Measurements from ENCODE around the gene FAM131A.
"Not testable (repeated sequence)": the region's sequence is repeated elsewhere in the genome, so short reads cannot be mapped to it uniquely, and the experiment has no call there.

FAM131A gene

DNA sequence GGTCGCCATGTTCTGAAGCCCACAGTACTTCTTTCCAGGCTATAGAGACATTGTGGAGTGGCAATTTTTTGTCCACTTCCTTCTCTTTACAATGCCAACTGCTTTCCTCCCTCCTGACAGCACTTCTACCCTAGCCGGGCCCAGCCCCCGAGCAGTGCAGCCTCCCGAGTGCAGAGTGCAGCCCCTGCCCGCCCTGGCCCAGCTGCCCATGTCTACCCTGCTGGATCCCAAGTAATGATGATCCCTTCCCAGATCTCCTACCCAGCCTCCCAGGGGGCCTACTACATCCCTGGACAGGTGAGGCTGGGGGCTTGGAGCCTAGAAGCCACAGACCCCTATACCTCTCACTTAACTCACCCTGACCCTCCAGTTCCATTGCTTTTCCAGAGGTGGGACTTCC is 20.2 kb upstream of the FAM131A start:
- DNase-seq = no peak

DNA sequence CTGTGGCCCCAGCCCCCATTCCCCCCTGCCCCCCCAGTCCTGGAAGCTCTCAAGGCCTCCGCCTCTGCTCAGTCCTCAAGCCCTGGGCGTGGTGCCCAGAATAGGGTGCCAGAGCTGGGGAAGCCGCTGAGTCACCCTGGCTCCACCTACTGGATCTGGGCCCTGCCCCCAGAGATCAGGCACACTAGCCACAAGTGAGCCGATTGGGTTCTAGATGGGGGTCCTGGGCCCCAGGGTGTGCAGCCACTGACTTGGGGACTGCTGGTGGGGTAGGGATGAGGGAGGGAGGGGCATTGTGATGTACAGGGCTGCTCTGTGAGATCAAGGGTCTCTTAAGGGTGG is 17.3 kb upstream of the FAM131A start:
- peak; percentile 57 to 66 for DNase-seq

DNA sequence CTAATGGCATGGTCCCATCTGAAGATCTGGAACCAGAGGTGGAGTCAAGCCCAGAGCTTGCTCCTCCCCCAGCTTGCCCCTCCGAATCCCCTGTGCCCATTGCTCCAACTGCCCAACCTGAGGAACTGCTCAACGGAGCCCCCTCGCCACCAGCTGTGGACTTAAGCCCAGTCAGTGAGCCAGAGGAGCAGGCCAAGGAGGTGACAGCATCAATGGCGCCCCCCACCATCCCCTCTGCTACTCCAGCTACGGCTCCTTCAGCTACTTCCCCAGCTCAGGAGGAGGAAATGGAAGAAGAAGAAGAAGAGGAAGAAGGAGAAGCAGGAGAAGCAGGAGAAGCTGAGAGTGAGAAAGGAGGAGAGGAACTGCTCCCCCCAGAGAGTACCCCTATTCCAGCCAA is 15.7 kb upstream of the FAM131A start:
- no peak for DNase-seq

DNA sequence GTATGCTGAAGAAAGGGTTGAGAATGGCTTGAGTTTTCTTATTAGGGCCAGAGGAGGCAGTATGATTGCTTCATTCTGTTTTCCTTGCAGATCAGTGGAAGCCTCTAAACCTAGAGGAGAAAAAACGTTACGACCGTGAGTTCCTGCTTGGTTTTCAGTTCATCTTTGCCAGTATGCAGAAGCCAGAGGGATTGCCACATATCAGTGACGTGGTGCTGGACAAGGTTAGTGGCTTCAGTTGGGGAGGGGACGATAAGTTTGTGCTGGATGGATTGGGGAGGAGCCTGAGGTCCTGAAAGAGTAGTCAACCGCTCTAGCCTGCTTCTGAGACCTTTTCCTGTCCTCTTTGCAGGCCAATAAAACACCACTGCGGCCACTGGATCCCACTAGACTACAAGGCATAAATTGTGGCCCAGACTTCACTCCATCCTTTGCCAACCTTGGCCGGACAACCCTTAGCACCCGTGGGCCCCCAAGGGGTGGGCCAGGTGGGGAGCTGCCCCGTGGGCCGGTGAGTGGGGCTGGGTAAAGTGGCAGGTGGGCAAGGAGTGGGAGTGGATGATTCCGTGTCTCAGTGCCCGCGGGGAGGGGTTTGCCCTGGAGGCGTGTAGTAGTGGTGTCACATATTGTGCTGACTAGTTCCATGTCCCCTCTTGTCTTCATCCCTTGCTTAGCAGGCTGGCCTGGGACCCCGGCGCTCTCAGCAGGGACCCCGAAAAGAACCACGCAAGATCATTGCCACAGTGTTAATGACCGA is 14.5 kb upstream of the FAM131A start:
- no peak for DNase-seq

DNA sequence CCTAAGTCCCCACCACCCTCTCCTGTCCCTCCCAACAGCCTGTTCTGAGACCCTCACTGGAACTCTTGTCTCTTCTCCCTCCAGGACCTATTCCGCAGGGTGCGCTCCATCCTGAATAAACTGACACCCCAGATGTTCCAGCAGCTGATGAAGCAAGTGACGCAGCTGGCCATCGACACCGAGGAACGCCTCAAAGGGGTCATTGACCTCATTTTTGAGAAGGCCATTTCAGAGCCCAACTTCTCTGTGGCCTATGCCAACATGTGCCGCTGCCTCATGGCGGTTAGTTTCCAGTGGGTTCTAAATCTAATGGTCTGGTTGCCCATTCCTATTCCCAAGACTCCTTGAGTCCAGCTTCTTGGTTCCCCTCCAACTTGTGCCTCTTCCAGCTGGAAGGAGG is 13.7 kb upstream of the FAM131A start:
- DNase-seq = no peak

DNA sequence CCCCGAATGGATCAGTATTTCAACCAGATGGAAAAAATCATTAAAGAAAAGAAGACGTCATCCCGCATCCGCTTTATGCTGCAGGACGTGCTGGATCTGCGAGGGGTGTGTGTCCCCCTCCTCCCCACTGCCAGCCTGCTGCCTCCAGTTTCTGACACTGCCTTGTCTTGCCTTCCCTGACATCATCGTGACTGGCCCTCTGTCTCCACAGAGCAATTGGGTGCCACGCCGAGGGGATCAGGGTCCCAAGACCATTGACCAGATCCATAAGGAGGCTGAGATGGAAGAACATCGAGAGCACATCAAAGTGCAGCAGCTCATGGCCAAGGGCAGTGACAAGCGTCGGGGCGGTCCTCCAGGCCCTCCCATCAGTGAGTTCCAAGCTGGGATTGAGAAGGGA is 12.1 kb upstream of the FAM131A start:
- DNase-seq = no peak

DNA sequence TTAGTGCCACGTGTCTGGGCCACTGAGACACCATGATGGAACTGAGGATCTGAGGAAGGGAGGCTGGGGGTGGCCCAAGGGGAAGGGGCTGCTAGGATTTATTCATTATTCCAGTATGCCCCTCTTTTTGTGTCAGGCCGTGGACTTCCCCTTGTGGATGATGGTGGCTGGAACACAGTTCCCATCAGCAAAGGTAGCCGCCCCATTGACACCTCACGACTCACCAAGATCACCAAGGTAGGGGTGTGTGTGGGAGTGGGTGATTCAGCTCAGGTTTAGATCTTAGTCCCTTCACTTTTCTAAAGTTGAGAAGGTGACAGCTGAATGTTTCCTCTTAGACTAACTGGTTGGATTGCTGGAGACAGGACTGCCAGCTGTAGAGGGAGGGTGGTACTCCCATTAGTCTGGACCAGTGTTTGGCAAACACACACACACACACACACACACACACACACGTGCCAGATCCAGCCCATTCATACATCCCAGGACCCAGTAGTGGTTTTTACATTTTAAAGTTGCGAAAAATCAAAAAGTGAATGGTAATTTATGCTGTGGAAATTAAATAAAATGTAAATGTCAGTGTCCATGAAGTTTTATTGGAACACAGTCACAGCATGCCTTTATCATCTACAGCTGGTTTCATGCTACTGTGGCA is 11.6 kb upstream of the FAM131A start:
- peak; percentile 41 to 51 for DNase-seq

DNA sequence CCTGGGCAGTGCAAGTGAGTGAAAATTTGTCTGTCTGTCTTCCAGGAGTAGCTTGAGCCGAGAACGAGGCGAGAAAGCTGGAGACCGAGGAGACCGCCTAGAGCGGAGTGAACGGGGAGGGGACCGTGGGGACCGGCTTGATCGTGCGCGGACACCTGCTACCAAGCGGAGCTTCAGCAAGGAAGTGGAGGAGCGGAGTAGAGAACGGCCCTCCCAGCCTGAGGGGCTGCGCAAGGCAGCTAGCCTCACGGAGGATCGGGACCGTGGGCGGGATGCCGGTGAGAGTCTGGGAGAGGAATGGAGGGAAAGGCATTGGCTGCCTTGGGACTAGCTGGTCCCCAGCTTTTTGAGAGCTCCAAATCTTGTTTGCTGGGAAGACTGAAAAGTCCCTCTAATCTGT is 10.2 kb upstream of the FAM131A start:
- no peak for DNase-seq

DNA sequence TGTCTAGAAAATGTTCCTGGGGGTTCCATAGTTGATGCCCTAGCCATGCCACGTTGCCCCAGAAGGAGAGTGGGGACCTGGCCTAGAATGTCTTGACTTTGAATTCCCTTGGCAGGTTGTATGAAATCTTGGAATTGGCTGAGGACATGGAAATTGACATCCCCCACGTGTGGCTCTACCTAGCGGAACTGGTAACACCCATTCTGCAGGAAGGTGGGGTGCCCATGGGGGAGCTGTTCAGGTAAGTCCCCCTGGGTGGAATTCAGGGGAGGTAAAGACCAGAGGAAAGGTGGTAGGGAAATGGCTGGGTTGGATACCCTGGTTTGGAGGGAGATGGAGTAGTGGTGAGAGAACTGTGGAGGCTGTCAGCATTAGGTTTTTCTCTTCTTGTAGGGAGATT is 8.9 kb upstream of the FAM131A start:
- no peak for DNase-seq

DNA sequence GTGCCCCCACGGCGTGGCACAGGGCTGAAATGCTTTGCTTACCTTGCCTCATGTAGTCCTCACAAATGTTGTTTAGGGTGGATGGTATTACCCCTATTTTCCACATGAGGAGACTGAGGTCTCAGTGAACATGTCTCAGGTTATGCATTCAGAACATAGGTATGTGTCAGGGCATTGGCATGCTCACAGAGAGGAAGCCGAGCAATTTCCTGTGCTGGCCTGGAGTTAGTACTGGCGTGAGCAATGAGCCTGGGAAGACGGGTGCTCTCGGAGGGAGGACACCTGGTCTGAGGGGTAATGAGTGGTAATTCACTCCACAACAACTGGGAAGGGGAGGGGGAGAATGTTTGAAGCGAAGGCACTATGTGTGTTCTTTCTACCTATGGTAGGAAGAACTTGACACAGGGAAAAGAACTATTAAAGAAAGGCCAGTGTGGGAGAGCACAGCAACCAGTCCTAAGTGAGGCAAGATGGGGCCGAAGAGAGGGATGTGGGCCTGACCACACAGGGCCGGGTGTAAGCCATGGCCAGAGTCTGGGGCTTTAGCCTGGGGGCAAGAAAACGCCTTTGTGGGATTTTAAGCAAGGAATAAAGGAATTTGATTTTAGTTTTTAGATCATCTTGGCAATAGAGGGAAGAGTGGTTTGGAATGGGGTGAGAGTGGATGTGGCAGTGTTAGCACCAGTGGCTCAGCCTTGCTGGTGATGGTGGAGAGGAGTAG is 4.9 kb upstream of the FAM131A start:
- DNase-seq = no peak

DNA sequence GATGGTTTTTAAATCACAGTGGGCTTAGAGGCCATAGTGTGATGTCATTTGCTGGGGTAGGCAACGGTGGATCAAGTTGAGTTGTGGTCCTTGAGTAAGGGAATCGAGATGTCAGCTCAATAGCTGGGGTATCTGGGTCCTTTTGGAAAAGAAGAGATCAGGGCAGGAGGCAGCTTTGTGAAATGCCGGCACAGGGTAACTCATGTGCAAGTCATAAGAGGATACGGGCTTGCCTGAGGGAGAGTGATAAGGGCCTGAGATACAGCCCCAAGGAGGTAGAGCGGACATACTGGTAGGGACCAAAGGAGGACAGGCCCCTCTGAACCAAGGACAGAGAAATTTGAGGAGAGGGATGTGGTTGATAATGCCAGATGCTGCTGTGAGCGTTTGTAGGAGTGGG is 4.2 kb upstream of the FAM131A start:
- DNase-seq = no peak

DNA sequence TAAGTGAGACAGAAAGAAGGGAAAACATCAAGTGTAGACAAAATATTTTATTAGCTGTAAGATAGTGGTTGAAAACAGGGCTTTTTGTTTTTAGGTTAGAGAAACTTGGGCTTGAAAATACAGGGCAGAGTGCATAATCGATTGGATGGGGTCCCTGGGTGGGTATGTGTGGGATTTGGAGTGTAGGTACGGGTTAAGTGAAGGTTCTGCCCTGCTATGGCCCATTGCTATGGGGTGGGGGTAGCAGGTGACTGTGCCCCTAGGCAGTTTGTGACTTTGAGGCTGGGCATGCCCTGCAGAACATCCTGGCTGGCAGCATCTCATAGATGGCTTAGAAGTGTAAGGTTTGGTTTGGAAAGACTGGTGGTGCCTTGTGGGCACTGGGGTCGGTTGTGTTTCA is 3.7 kb upstream of the FAM131A start:
- DNase-seq = no peak

DNA sequence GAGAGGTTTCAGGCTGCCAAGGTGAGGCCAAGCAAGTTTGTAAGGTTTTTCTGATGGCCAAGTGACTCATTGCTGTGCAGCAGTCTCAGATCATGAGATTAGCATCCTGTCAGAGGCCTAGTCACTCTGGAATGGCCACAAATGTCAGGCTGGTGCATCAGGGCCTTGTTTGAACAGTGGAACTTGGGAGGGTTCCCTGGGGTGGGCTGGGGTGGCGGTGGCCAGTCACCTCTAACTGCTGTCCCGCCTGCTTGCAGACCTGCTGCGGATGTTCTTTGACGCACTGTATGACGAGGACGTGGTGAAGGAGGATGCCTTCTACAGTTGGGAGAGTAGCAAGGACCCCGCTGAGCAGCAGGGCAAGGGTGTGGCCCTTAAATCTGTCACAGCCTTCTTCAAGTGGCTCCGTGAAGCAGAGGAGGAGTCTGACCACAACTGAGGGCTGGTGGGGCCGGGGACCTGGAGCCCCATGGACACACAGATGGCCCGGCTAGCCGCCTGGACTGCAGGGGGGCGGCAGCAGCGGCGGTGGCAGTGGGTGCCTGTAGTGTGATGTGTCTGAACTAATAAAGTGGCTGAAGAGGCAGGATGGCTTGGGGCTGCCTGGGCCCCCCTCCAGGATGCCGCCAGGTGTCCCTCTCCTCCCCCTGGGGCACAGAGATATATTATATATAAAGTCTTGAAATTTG is 2.8 kb upstream of the FAM131A start:
- peak; percentile 34 to 57 for DNase-seq

DNA sequence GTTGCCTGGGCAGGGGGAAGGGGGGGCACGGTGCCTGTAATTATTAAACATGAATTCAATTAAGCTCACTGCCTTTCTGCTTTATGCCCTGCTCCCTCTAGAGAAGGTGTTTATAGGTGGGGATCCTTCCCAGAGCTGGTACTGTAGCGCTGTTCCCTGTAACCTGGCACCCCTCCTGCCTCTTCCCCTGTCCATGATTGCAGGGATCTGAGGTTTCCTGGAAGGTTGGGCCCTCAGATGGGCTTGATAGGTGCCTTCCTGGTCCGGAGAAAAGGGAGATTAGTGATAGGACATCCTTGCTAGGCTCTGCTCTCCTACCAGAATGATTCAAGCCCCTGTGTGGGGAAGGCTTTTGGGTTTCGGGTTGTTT is 2.1 kb upstream of the FAM131A start:
- no peak for DNase-seq

DNA sequence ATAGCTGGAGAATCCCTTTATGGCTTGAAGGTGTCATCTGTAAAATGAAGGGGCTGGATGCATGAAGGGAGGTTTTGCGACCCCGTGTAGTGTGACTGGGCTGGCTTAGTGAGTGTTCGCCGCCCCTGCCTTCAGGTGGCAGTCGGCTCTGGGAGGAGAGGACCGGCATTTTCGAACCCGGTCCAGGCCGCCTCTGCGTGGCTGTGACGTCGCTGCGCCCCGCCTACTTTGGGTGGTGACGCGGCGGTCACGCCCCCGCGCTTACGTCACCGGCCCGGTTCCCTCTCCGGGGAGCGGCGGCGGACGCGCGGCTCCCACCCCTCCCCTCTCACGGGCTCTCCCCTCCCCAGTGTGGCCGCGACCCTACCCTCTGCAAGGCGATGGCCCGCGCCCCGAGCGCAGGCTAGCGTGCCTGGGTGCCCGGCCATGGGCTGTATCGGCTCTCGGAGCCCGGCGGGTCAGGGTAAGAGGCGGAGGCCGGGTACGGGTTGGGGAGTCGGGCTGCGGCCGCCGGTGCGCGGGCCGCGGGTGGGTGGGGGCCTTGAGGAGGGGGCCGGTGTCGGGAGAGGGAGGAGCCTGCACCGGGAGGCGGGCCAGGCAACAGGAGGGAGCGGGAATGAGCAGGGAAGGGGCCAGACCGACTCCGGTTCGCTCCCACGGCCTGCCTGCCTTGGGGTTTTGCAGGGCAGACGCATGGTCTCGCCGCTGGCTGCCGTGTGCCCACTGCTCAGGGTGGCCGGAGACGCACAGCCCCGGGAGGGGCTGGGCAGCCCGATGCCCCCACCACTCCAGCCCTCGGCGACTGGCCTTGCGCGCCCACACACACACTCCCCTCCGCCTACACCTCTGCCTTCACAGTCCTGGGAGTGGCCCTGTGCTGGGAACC is 1.5 kb upstream of the FAM131A start:
- peak; percentile 87 to 89 for DNase-seq

DNA sequence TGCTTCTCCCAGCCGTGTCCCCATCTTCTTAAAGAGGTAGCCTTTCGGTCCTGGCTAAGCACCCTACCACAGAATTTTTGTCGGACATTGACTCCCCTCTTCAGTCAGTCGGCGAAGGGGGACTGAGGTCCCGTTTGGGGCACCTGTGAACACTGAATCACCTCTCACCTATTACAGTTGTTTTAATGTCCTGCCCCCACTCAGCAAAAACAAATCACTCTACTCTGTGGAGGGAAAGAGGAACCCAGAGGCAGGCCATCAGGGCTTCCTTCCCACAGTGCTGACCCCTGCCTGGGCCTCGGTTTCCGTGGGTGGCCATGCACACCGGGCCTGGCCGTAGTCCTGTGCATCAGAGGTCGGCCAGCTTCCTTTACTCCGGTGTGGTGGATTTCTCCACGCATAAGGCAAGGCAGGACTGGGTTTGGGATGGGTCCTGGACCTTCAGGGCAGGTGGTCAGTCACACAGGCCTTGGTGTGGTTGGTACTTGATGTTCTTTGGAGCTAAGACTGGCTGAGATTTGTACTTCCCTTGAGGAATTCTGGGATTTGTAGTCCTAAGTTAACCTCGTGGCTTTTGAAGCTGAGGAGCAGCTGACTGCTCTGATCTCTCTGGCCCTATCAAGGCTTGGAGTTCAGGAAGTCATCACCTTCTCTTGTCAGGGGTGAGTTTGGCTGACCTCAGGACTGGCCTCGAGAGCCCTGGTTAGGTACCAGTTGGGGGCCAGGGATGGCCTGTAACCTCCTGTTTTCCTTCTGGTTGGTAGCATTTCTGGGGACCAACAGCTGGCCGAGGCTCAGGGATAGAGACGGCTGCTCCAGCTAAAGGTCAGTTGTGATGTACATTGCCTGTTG is 627 bp upstream of the FAM131A start:
- DNase-seq = no peak

DNA sequence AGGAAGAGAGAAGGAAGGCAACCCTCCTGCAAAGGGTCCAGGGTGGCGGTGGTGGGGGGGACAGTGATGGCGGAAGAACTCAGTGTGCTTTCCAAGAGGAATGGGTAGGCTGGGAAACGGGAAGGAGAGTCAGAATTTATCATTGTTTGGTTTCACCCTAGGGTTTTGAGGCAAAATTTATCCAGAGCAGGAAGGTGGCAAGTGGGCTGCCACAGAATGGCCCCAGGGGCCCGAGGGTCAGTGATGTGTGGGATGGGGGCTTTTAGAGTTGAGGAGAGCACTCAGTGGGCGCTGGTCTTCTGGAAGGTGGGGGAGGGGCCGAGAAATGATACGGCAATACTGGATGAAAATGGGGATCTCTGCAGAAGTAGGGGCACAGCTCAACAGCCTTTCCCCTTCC is 581 bp downstream of the FAM131A start:
- no peak for DNase-seq

DNA sequence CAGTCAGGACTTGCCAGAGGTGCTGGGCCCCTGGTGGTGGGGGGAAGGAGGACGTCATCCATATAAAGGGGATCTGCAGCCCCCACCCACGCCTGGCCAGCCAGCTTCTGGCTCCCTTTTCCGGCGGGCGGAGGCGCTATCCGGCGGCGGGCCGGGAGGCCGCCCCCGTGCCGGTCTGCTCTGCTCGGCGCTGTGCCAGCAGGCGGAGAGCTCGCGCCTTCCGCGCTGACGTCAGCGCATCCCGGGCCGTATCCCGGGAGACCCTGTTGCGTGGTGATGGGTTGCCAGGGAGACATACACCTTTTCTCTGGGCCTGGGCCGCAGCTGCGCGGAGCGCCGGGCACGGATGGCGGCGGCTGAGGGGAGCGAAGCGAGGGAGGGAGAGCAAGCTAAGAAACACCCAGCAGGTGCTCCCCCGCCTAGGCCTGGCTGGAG is 1.1 kb downstream of the FAM131A start:
- DNase-seq = no peak

DNA sequence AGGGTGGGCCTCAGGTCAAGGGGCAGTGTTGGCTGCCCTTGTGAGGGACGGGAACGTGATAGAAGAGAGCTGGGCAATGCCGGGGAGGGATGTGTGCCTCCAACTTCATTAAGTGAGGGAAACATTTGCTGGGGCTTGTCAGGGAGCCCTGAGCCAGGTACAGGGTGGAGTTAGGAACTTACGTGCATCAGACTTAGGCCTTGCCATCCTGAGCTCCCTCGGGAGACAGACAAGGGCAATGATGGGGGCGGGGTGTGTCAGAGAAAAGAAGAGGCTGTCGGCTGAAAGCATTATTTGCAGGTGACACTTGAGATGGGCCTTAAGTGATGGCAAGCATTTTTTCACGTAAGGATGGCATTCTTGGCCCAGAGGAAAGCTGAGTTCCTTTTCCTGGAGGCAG is 1.6 kb downstream of the FAM131A start:
- no peak for DNase-seq

DNA sequence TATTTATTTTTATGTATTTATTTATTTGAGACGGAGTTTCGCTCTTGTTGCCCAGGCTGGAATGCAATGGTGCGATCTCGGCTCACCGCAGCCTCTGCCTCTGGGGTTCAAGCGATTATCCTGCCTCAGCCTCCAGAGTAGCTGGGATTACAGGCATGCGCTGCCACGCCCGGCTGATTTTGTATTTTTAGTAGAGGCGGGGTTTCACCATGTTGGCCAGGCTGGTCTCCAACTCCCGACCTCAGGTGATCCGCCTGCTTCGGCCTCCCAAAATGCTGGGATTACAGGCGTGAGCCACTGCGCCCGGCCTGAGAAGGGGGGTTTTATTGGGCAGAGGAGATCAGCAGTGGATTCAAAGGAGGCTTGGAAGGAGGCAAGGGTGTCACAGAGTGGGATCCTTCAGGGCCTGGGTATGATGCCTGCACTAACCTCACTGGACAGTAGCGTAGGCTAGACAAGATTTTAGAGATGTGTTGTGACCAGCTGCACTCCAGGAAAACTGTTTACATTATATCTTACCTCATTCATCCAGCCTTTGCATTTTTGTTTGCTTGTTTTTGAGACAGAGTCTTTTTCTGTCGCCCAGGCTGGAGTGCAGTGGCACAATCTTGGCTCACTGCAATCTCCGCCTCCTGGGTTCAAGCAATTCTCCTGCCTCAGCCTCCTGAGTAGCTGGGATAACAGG is 2.2 kb downstream of the FAM131A start:
- not testable (repeated sequence) for DNase-seq

DNA sequence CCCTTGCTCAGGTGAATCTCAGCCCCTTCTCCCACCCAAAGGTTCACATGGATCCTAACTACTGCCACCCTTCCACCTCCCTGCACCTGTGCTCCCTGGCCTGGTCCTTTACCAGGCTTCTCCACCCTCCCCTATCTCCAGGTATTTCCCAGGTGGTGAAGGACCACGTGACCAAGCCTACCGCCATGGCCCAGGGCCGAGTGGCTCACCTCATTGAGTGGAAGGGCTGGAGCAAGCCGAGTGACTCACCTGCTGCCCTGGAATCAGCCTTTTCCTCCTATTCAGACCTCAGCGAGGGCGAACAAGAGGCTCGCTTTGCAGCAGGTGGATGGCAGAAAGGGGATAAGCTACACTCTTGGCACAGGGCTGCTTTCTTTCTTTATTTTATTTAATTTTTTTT is 4.5 kb downstream of the FAM131A start:
- no peak for DNase-seq

All from activated CD4-positive, alpha-beta T cell treated with anti-CD3 and anti-CD28 coated beads, Interleukin-2, amount 50 U/mL, for 48 hours (primary cell).